ENCODE data around the gene SERPINB1. TPM values are rescaled to one million over a fixed set of nuclear protein-coding genes. Genes with fewer than 3 reads are reported as not detected.
A peak's percentile ranks its signal among the peaks of the same experiment; 100 is the strongest.

Gene SERPINB1
- total RNA-seq, 1 donor from 2014 or later = 9.4 TPM

- H3K4me1 ChIP-seq = peaks cover 10% of the 10 kb centered on the region
- no peaks in the 10 kb centered on the region for H3K36me3 ChIP-seq
- no peak overlapping the region for H3K4me3 ChIP-seq
- H3F3A ChIP-seq (ENCODE audit: low read depth) = peaks cover 41% of the 10 kb centered on the region
- Mint-ChIP-seq H3K4me3 (no peak overlapping the region), H3K27me3 (ENCODE audit: insufficient read depth, low read depth) (peaks cover 3% of the 10 kb centered on the region), H3K27ac (no peak overlapping the region), H3K36me3 (no peaks in the 10 kb centered on the region), H3K9me3 (no peaks in the 10 kb centered on the region), H3K4me1 (peaks cover 31% of the 10 kb centered on the region)
- H2AFZ ChIP-seq (replicated peaks) = no peak overlapping the region
- no peaks in the 10 kb centered on the region for H3K9me3 ChIP-seq (ENCODE audit: low read depth)
- H3K27me3 ChIP-seq = no peaks in the 10 kb centered on the region
- H3K27ac ChIP-seq = no peak overlapping the region
- no peaks in the 10 kb centered on the region for H4K20me1 ChIP-seq (ENCODE audit: low read depth)
- H3K79me2 ChIP-seq (ENCODE audit: low read depth) = no peaks in the 10 kb centered on the region
- TF ChIP-seq EZH2 (IDR thresholded peaks at IDR 0.05) = no peak
- TF ChIP-seq CTCF (IDR thresholded peaks at IDR 0.05) = no peak
- TF ChIP-seq EZH2phosphoT487 (IDR thresholded peaks at IDR 0.05) = no peak
- no peak overlapping the region for H3K9ac ChIP-seq
- DNase-seq (ENCODE audit: low spot score) = no peak
- no peak overlapping the region for H3K4me2 ChIP-seq
Measured at GRCh38 chr6:2844008-2844407, 2.3 kb upstream of the SERPINB1 start.

- Mint-ChIP-seq H3K27me3 (ENCODE audit: insufficient read depth, low read depth) (peaks cover 3% of the 10 kb centered on the region), H3K9me3 (no peaks in the 10 kb centered on the region), H3K4me3 (no peak overlapping the region), H3K27ac (no peak overlapping the region), H3K36me3 (no peaks in the 10 kb centered on the region), H3K4me1 (peaks cover 31% of the 10 kb centered on the region)
- H3K4me1 ChIP-seq = peaks cover 10% of the 10 kb centered on the region
- H2AFZ ChIP-seq (replicated peaks) = no peak overlapping the region
- H3K27ac ChIP-seq = no peak overlapping the region
- TF ChIP-seq CTCF (IDR thresholded peaks at IDR 0.05) = no peak
- no peak for TF ChIP-seq EZH2phosphoT487 (IDR thresholded peaks at IDR 0.05)
- no peak for TF ChIP-seq EZH2 (IDR thresholded peaks at IDR 0.05)
- H3K27me3 ChIP-seq = no peaks in the 10 kb centered on the region
- no peaks in the 10 kb centered on the region for H4K20me1 ChIP-seq (ENCODE audit: low read depth)
- no peak for DNase-seq (ENCODE audit: low spot score)
- H3K79me2 ChIP-seq (ENCODE audit: low read depth) = no peaks in the 10 kb centered on the region
- H3K9ac ChIP-seq = no peak overlapping the region
- H3K9me3 ChIP-seq (ENCODE audit: low read depth) = no peaks in the 10 kb centered on the region
- H3K36me3 ChIP-seq = no peaks in the 10 kb centered on the region
- H3F3A ChIP-seq (ENCODE audit: low read depth) = peaks cover 41% of the 10 kb centered on the region
- H3K4me2 ChIP-seq = no peak overlapping the region
- no peak overlapping the region for H3K4me3 ChIP-seq
Measured at GRCh38 chr6:2843138-2843740, 1.6 kb upstream of the SERPINB1 start.

- no peaks in the 10 kb centered on the region for H3K27me3 ChIP-seq
- peak overlapping the region; percentile 76 for H3K4me3 Mint-ChIP-seq
- H3K27ac Mint-ChIP-seq = no peak overlapping the region
- H4K20me1 ChIP-seq (ENCODE audit: low read depth) = no peaks in the 10 kb centered on the region
- H3K4me1 Mint-ChIP-seq = peaks cover 35% of the 10 kb centered on the region
- H3K27me3 Mint-ChIP-seq (ENCODE audit: insufficient read depth, low read depth) = peaks cover 3% of the 10 kb centered on the region
- H3K27ac ChIP-seq = no peak overlapping the region
- H3K36me3 Mint-ChIP-seq = no peaks in the 10 kb centered on the region
- H2AFZ ChIP-seq (replicated peaks) = no peak overlapping the region
- DNase-seq (ENCODE audit: low spot score) = no peak
- H3K9ac ChIP-seq = no peak overlapping the region
- no peaks in the 10 kb centered on the region for H3K9me3 ChIP-seq (ENCODE audit: low read depth)
- H3K4me3 ChIP-seq = peak overlapping the region; percentile 43
- peaks cover 41% of the 10 kb centered on the region for H3F3A ChIP-seq (ENCODE audit: low read depth)
- H3K4me2 ChIP-seq = no peak overlapping the region
- TF ChIP-seq EZH2 (IDR thresholded peaks at IDR 0.05) (no peak), EZH2phosphoT487 (IDR thresholded peaks at IDR 0.05) (no peak), CTCF (IDR thresholded peaks at IDR 0.05) (no peak)
- no peaks in the 10 kb centered on the region for H3K79me2 ChIP-seq (ENCODE audit: low read depth)
- H3K36me3 ChIP-seq = no peaks in the 10 kb centered on the region
- peaks cover 10% of the 10 kb centered on the region for H3K4me1 ChIP-seq
- no peaks in the 10 kb centered on the region for H3K9me3 Mint-ChIP-seq
Measured at GRCh38 chr6:2842139-2842552, 483 bp upstream of the SERPINB1 start.

Measured in neural progenitor cell (in vitro differentiated cells).